Right forelimb (tissue), 1 donor: Measurements from ENCODE around the gene DENND1A.
"Not testable (repeated sequence)": the region's sequence is repeated elsewhere in the genome, so short reads cannot be mapped to it uniquely, and the experiment has no call there.

Experiments
- DNase-seq: peaks from one replicate; pipeline ENCODE4 v3.0.0-alpha.2; 2018

DENND1A gene, protein sequence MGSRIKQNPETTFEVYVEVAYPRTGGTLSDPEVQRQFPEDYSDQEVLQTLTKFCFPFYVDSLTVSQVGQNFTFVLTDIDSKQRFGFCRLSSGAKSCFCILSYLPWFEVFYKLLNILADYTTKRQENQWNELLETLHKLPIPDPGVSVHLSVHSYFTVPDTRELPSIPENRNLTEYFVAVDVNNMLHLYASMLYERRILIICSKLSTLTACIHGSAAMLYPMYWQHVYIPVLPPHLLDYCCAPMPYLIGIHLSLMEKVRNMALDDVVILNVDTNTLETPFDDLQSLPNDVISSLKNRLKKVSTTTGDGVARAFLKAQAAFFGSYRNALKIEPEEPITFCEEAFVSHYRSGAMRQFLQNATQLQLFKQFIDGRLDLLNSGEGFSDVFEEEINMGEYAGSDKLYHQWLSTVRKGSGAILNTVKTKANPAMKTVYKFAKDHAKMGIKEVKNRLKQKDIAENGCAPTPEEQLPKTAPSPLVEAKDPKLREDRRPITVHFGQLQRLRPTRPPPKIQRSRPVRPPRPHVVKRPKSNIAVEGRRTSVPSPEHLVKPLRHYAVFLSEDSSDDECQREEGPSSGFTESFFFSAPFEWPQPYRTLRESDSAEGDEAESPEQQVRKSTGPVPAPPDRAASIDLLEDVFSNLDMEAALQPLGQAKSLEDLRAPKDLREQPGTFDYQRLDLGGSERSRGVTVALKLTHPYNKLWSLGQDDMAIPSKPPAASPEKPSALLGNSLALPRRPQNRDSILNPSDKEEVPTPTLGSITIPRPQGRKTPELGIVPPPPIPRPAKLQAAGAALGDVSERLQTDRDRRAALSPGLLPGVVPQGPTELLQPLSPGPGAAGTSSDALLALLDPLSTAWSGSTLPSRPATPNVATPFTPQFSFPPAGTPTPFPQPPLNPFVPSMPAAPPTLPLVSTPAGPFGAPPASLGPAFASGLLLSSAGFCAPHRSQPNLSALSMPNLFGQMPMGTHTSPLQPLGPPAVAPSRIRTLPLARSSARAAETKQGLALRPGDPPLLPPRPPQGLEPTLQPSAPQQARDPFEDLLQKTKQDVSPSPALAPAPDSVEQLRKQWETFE

GRCh38 chr9:123929870-123930831 lies at the start of gene DENND1A:
Gene DENND1A (minus strand): TSS chr9:123930126. CDS start chr9:123929905, 221 bp downstream.
- DNase-seq = peak; percentile 95

GRCh38 chr9:123978981-123979380 lies 49.1 kb upstream of the DENND1A start:
- DNase-seq = no peak

GRCh38 chr9:123976579-123976978 lies 46.7 kb upstream of the DENND1A start:
- DNase-seq = not testable (repeated sequence)

- no peak for DNase-seq
Measured at GRCh38 chr9:123975871-123976270, 45.9 kb upstream of the DENND1A start.

- no peak for DNase-seq
Measured at GRCh38 chr9:123974471-123974870, 44.5 kb upstream of the DENND1A start.

GRCh38 chr9:123973590-123974223 lies 43.8 kb upstream of the DENND1A start:
- no peak for DNase-seq

GRCh38 chr9:123972618-123973017 lies 42.7 kb upstream of the DENND1A start:
- no peak for DNase-seq

GRCh38 chr9:123967323-123967722 lies 37.4 kb upstream of the DENND1A start:
- no peak for DNase-seq

DNA sequence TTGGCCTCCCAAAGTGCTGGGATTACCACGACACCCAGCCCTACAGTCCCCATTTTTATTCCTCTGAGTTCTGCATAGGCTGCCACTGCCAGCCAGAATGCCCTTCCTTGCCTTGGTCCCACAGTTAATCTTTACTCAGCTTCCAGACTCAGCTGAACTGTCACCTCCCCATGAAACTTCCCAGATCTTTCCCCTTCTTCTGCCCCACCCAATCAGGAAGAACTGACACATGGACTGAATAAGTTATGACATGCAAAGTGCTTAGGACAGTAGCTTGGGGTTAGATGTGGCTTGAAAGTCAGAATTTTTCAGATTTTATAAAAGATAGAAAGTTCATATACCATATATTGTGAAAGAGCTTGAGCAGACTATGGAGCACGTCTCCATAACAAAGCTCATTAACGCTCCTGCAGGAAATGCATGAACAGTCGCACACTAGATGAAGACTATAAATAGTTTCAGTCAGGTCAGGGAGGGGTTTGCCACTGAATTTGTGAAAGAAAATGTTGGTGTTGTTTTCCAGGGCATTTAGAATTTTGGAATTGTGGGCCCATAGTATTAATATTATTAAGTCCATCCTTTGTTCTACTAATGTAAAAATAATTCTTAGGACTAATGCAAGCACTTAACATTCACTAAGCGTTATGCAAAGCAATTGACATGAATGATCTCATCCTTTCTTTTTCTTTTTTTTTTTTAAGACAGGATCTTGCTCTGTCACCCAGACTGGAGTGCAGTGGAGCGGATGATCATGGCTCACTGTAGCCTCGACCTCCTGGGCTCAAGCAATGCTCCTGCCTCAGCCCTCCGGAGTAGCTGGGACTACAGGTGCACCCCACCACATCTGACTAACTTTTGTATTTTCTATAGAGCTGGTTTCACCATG lies 36.1 kb upstream of the DENND1A start:
- DNase-seq = no peak

DNA sequence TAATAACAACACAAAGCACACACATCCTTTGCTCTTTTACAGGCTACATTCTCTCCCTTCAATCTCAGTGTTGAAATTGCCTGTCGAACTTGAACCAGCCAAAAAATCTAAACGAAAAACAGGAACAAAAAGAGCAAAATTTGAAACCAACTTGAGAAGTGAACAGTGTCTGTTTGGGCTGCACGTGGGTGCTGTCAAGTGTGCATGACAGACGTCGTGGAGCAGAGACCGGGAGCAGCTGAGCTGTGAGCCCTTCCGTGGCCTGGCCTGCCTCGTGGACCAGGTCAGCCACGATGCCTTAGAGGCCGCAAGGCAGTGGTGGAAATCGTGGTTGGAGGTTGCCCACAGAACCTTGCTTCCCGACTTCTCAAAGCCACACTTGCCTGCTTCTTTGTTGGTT lies 34.8 kb upstream of the DENND1A start:
- DNase-seq = no peak

GRCh38 chr9:123960965-123961364 lies 31.0 kb upstream of the DENND1A start:
- DNase-seq = no peak

- DNase-seq = no peak
Measured at GRCh38 chr9:123960366-123960765, 30.4 kb upstream of the DENND1A start.

DNA sequence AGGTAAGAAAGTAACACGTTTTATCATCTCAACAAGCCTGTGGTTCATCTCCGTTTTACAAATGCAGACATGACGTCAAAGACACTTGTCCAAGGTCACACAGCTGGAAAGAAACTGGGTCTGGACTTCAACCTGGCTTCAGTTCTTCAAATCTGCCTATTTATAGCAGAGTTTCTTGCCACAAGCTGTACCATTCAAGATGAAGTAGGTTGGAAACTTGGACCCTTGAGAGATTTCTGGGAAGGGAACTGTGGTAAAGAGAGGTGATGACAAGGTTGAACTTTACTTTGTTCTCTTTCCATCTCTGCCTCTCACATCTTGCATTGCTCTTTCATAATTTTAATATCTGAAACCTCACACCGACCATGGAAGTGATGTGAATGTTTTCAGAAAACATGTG lies 29.9 kb upstream of the DENND1A start:
- no peak for DNase-seq

DNA sequence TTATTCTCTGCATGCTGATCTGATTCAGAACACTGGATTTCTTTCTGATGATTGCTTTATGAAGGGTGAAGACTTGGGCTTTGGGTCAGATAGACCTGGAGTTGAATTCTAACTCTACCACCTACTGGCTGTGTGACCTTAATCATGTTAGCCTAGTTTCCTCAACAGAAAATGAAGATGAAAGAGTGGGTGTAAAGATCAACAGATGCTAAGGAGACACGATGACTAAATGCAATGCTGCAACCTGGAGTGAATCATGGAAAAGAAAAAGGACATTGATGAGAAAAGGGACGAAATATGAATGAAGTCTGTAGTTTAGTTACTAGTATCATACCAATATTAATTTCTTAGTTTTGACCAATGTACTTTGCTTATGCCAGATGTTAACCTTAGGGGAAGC lies 27.8 kb upstream of the DENND1A start:
- no peak for DNase-seq

GRCh38 chr9:123957168-123957721 lies 27.3 kb upstream of the DENND1A start:
- DNase-seq = no peak

- no peak for DNase-seq
Measured at GRCh38 chr9:123955637-123956036, 25.7 kb upstream of the DENND1A start.

DNA sequence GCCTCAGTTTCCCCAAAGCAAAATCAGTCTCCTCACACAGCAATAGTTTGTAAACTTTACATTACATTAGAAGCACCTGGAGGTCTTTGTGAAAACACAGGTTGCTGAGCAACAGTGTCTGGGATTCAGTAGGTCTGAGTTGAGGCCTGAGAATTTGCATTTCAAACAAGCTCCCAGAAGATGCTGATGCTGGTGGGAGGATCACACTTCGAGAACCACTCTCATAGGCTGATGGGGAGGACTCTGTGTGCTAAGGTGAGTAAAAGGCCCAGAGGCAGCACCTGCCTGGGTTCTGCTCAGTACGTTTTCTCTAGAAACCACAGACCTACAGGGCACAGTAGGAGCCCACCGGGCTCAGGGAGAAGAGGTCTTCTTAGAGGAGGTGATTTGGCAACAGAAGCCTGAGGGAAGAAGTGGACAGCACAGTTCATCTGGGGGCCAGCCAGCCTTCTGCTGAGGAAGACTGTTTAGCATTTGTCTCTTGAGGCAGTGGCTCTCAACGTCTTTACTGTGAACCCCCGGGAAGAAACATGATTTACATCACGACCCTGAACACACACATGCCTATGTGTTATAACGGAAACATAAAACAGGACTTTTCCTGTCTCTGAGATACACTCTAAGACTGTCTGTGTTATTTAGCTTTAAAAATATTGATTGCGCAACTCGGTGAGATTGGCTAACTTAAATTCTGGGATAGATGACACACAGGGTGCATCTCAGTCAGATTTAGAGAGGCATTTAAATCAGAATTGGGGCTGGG lies 24.8 kb upstream of the DENND1A start:
- DNase-seq = no peak

GRCh38 chr9:123952641-123953495 lies 22.9 kb upstream of the DENND1A start:
- DNase-seq = no peak

DNA sequence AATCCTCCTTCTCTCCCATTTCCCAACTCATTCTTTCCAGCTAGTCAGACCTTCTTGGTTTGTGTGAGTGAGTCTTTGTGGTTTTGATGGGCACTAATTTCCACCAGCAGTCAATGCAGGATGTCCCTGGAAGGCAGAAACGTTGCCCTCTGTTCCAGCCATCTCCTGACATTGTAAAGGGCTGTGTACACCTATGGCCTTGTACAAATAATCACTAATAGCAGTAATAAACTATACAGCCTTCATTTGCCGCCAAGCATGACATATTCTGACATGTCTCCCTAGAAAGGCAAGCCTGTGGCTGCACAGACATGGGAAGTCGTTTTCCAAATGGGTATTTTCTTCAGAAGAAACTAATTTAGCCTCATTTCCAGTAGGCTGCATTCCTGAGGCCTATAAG lies 18.4 kb upstream of the DENND1A start:
- no peak for DNase-seq
